ENCODE data around the gene LSM7.

LSM7 gene

GRCh38 chr19:2309734-2310362 lies 18.5 kb downstream of the LSM7 start:
- no peak overlapping the region for H3K27ac ChIP-seq (ENCODE audit: low read length)
- no CpG with 5 or more reads among the region's 17 CpGs for WGBS (ENCODE audit: insufficient coverage, insufficient read length)
- no peak overlapping the region for H3K4me3 ChIP-seq (ENCODE audit: low read length)
- no peaks in the 10 kb centered on the region for H3K9me3 ChIP-seq (ENCODE audit: control insufficient read depth, insufficient read depth, low read length)
- H3K4me1 ChIP-seq (ENCODE audit: control insufficient read depth, insufficient read depth, low read length) = peaks cover 2% of the 10 kb centered on the region
- DNase-seq (ENCODE audit: low read depth, low spot score) = no peak
- no peaks in the 10 kb centered on the region; the same call in 1 of the 2 replicates for H3K36me3 ChIP-seq (ENCODE audit: control insufficient read depth, insufficient read depth, low read length)
- peaks cover 3% of the 10 kb centered on the region for H3K27me3 ChIP-seq (ENCODE audit: control insufficient read depth, insufficient read depth, low read length)

DNA sequence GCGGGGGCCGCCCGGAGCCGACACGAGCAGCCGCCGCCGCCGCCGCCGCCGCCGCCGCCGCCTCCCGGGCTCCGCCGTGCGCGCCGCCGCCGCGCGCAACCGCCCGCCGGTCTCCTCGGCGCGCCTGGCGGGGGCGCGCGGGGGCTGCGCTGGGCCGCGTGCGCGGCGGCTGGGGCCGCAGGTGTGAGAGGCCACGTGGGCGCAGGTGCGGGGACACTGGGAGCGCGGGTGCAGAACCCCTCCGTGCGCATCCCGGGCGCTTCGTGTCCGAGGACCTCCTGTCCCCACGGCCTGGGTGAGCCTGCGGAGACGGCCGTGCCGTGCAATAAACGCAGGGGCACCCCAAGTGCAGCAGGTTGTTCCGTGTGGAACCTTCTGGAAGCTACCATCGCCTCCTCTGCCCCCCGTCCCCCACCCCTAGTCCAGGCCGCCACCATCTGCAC lies 20.3 kb downstream of the LSM7 start, which contains the start of gene LINGO3:
LINGO3 (minus strand) TSS at position 41 of the 443 bp plus-strand sequence. CDS start 16,378 bp downstream, outside the sequence.
- H3K4me1 ChIP-seq (ENCODE audit: control insufficient read depth, insufficient read depth, low read length) = peaks cover 2% of the 10 kb centered on the region
- no peak within 1 kb of the TSS for H3K27ac ChIP-seq (ENCODE audit: low read length)
- no peaks in the 10 kb centered on the region for H3K9me3 ChIP-seq (ENCODE audit: control insufficient read depth, insufficient read depth, low read length)
- H3K4me3 ChIP-seq (ENCODE audit: low read length) = peak within 1 kb of the TSS; percentile 31; the same call in 1 of the 2 replicates
- no peaks in the 10 kb centered on the region; the same call in 1 of the 2 replicates for H3K36me3 ChIP-seq (ENCODE audit: control insufficient read depth, insufficient read depth, low read length)
- H3K27me3 ChIP-seq (ENCODE audit: control insufficient read depth, insufficient read depth, low read length) = peaks cover 3% of the 10 kb centered on the region
- WGBS (ENCODE audit: insufficient coverage, insufficient read length) = no CpG with 5 or more reads among the region's 63 CpGs
- no peak for DNase-seq (ENCODE audit: low read depth, low spot score)

DNA sequence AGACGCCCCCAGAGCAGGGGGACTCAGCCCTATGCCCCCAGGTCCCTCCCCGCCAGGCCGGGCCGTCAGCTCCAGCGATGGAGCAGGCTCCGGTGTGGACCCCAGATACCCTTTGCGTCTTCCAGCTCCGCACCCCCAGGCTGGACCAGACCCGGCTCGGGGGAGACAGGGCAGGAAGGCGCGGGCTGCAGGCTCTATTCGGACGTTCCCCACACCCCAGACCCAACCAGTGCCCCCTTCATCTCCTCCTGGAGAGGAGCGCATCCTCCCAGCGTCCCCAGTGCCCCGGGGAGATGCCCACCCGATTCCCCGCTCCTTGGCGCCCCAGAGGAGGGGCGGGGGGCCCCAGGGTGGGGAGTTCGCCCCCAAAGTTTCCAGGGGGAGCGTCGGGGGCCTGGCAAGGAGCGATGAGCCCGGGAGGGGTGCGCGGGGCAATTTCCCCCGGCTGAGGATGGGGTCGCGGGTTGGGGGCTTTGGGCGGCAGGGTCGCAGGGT lies 20.8 kb downstream of the LSM7 start:
- WGBS (ENCODE audit: insufficient coverage, insufficient read length) = no CpG with 5 or more reads among the region's 33 CpGs
- peaks cover 3% of the 10 kb centered on the region for H3K27me3 ChIP-seq (ENCODE audit: control insufficient read depth, insufficient read depth, low read length)
- H3K9me3 ChIP-seq (ENCODE audit: control insufficient read depth, insufficient read depth, low read length) = no peaks in the 10 kb centered on the region
- peaks cover 4% of the 10 kb centered on the region for H3K4me1 ChIP-seq (ENCODE audit: control insufficient read depth, insufficient read depth, low read length)
- no peak for DNase-seq (ENCODE audit: low read depth, low spot score)
- H3K27ac ChIP-seq (ENCODE audit: low read length) = no peak overlapping the region
- no peaks in the 10 kb centered on the region; the same call in 1 of the 2 replicates for H3K36me3 ChIP-seq (ENCODE audit: control insufficient read depth, insufficient read depth, low read length)
- peak overlapping the region; percentile 20; the same call in 1 of the 2 replicates for H3K4me3 ChIP-seq (ENCODE audit: low read length)

DNA sequence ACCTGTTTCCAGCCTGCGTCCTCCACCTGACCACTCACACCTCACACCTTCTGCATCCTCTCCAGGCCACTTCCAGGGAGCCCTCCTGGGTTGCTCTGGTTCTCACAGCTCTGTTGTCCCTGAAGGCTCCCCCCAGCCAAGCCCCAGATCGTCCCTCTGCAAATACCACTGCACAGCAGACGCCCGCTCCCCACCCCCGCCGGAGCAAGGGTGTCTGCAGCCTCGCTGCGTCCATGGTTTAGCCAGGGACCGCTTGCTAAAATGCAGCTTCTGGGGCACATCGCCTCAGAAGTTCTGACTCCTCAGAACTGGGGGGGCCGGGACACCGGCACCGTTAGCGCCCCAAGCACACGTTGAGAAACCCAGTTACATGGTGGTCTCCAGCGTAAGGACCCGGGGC lies 21.4 kb downstream of the LSM7 start:
- H3K27me3 ChIP-seq (ENCODE audit: control insufficient read depth, insufficient read depth, low read length) = peaks cover 3% of the 10 kb centered on the region
- no peaks in the 10 kb centered on the region; the same call in 1 of the 2 replicates for H3K36me3 ChIP-seq (ENCODE audit: control insufficient read depth, insufficient read depth, low read length)
- WGBS (ENCODE audit: insufficient coverage, insufficient read length) = no CpG with 5 or more reads among the region's 17 CpGs
- H3K9me3 ChIP-seq (ENCODE audit: control insufficient read depth, insufficient read depth, low read length) = no peaks in the 10 kb centered on the region
- H3K4me3 ChIP-seq (ENCODE audit: low read length) = no peak overlapping the region
- H3K4me1 ChIP-seq (ENCODE audit: control insufficient read depth, insufficient read depth, low read length) = peaks cover 7% of the 10 kb centered on the region
- no peak for DNase-seq (ENCODE audit: low read depth, low spot score)
- H3K27ac ChIP-seq (ENCODE audit: low read length) = no peak overlapping the region

- WGBS (ENCODE audit: insufficient coverage, insufficient read length) = no CpG with 5 or more reads among the region's 19 CpGs
- H3K27me3 ChIP-seq (ENCODE audit: control insufficient read depth, insufficient read depth, low read length) = peaks cover 4% of the 10 kb centered on the region
These were observed 22.0 kb downstream of the LSM7 start for GRCh38 chr19:2306281-2306806.

GRCh38 chr19:2305452-2306280 lies 22.7 kb downstream of the LSM7 start:
- Histone ChIP-seq H3K9me3 (ENCODE audit: control insufficient read depth, insufficient read depth, low read length) (no peaks in the 10 kb centered on the region), H3K36me3 (ENCODE audit: control insufficient read depth, insufficient read depth, low read length) (no peaks in the 10 kb centered on the region; the same call in 1 of the 2 replicates), H3K4me1 (ENCODE audit: control insufficient read depth, insufficient read depth, low read length) (peaks cover 8% of the 10 kb centered on the region), H3K4me3 (ENCODE audit: low read length) (no peak overlapping the region), H3K27ac (ENCODE audit: low read length) (no peak overlapping the region), H3K27me3 (ENCODE audit: control insufficient read depth, insufficient read depth, low read length) (peaks cover 4% of the 10 kb centered on the region)
- WGBS (ENCODE audit: insufficient coverage, insufficient read length) = no CpG with 5 or more reads among the region's 19 CpGs
- DNase-seq (ENCODE audit: low read depth, low spot score) = no peak

More at GRCh38 chr19:2306281-2306806, 22.0 kb downstream of the LSM7 start:
- Histone ChIP-seq H3K9me3 (ENCODE audit: control insufficient read depth, insufficient read depth, low read length) (no peaks in the 10 kb centered on the region), H3K27ac (ENCODE audit: low read length) (no peak overlapping the region), H3K4me1 (ENCODE audit: control insufficient read depth, insufficient read depth, low read length) (peaks cover 7% of the 10 kb centered on the region), H3K36me3 (ENCODE audit: control insufficient read depth, insufficient read depth, low read length) (no peaks in the 10 kb centered on the region; the same call in 1 of the 2 replicates), H3K4me3 (ENCODE audit: low read length) (no peak overlapping the region)
- DNase-seq (ENCODE audit: low read depth, low spot score) = no peak

- no CpG with 5 or more reads among the region's 26 CpGs for WGBS (ENCODE audit: insufficient coverage, insufficient read length)
- Histone ChIP-seq H3K9me3 (ENCODE audit: control insufficient read depth, insufficient read depth, low read length) (no peaks in the 10 kb centered on the region), H3K27me3 (ENCODE audit: control insufficient read depth, insufficient read depth, low read length) (peaks cover 3% of the 10 kb centered on the region), H3K4me3 (ENCODE audit: low read length) (no peak overlapping the region), H3K36me3 (ENCODE audit: control insufficient read depth, insufficient read depth, low read length) (no peaks in the 10 kb centered on the region; the same call in 1 of the 2 replicates), H3K4me1 (ENCODE audit: control insufficient read depth, insufficient read depth, low read length) (peaks cover 7% of the 10 kb centered on the region), H3K27ac (ENCODE audit: low read length) (no peak overlapping the region)
- DNase-seq (ENCODE audit: low read depth, low spot score) = no peak
These were observed 25.1 kb downstream of the LSM7 start for GRCh38 chr19:2303211-2303798.

DNA sequence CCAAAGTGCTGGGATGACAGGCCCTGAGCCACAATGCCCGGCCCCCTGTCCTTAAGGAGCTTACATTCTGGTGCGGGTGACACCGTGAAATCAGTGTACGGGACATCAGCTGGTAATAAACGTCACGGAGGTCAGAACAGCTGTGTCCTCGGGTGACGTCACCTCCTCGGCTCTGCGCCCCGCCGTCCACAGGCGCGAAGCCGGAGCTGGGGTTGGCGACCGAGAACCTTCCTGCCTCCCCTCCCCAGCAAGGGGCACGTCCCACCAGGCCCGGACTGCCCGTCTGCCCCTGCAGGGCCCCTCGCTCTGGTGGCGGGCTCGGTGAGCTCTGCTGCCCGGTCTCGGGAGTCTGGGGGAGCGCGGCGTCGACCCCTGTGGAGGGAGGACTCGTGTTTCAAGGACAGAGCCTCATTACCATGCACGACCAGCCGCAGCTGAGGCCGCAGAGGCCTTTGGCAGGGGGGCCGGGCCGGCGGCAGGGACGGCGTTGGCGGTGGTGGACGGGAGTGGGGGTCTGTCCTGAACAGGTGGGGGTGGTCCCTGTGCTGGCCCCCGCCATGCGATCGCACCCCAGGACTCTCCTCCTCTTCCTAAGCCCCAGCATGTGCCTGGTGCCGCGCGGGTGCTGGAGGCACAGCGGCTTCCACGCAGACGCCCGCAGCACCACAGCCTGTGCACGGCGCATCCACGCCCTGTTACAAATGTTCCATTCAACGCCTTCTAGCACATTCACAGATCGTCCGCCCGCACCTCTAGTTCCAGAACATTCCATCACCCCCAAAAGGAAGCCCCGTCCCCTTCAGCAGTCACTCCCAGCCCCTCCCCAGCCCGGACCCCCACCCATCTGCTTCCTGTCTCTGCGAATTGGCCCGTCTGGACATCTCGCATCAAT lies 25.8 kb downstream of the LSM7 start:
- no peaks in the 10 kb centered on the region; the same call in 1 of the 2 replicates for H3K36me3 ChIP-seq (ENCODE audit: control insufficient read depth, insufficient read depth, low read length)
- no CpG with 5 or more reads among the region's 62 CpGs for WGBS (ENCODE audit: insufficient coverage, insufficient read length)
- H3K4me1 ChIP-seq (ENCODE audit: control insufficient read depth, insufficient read depth, low read length) = peaks cover 6% of the 10 kb centered on the region; the same call in 1 of the 2 replicates
- DNase-seq (ENCODE audit: low read depth, low spot score) = no peak
- no peak overlapping the region for H3K27ac ChIP-seq (ENCODE audit: low read length)
- H3K9me3 ChIP-seq (ENCODE audit: control insufficient read depth, insufficient read depth, low read length) = no peaks in the 10 kb centered on the region
- H3K4me3 ChIP-seq (ENCODE audit: low read length) = no peak overlapping the region; the same call in 1 of the 2 replicates
- H3K27me3 ChIP-seq (ENCODE audit: control insufficient read depth, insufficient read depth, low read length) = peaks cover 1% of the 10 kb centered on the region; the same call in 1 of the 2 replicates

GRCh38 chr19:2300533-2300932 lies 27.9 kb downstream of the LSM7 start:
- Histone ChIP-seq H3K4me3 (ENCODE audit: low read length) (no peak overlapping the region), H3K27me3 (ENCODE audit: control insufficient read depth, insufficient read depth, low read length) (peaks cover 1% of the 10 kb centered on the region; the same call in 1 of the 2 replicates), H3K9me3 (ENCODE audit: control insufficient read depth, insufficient read depth, low read length) (no peaks in the 10 kb centered on the region), H3K4me1 (ENCODE audit: control insufficient read depth, insufficient read depth, low read length) (peaks cover 6% of the 10 kb centered on the region; the same call in 1 of the 2 replicates), H3K36me3 (ENCODE audit: control insufficient read depth, insufficient read depth, low read length) (no peaks in the 10 kb centered on the region), H3K27ac (ENCODE audit: low read length) (no peak overlapping the region)
- no CpG with 5 or more reads among the region's 17 CpGs for WGBS (ENCODE audit: insufficient coverage, insufficient read length)
- no peak for DNase-seq (ENCODE audit: low read depth, low spot score)
